T-helper 9 cell (primary cell): ENCODE measurements around the gene FREM1.

Experiments
- DNase-seq: peaks from one replicate; pipeline ENCODE4 v3.0.0-alpha.2; 2020

Gene FREM1

GRCh38 chr9:14693251-14693861 is 216.9 kb downstream of the FREM1 start, which contains the start of gene ZDHHC21:
TSS of gene ZDHHC21 (minus strand) at chr9:14693432. CDS start at chr9:14674340, 19,092 bp downstream.
- DNase-seq, result peak; percentile 27

GRCh38 chr9:14692470-14693250 is 217.6 kb downstream of the FREM1 start:
- DNase-seq, result no peak

GRCh38 chr9:14690948-14691730 is 219.1 kb downstream of the FREM1 start:
- DNase-seq, result no peak

GRCh38 chr9:14687042-14687719 is 223.0 kb downstream of the FREM1 start:
- DNase-seq, result no peak

- no peak for DNase-seq
Observed at GRCh38 chr9:14686168-14686567, 224.1 kb downstream of the FREM1 start.
